ENCODE results near the gene MAP3K5. TPM values are rescaled to one million over a fixed set of nuclear protein-coding genes. Genes with fewer than 3 reads are reported as not detected.

MAP3K5 gene
- total RNA-seq, 1 donor from 2014 or later: 4.7 TPM

DNA sequence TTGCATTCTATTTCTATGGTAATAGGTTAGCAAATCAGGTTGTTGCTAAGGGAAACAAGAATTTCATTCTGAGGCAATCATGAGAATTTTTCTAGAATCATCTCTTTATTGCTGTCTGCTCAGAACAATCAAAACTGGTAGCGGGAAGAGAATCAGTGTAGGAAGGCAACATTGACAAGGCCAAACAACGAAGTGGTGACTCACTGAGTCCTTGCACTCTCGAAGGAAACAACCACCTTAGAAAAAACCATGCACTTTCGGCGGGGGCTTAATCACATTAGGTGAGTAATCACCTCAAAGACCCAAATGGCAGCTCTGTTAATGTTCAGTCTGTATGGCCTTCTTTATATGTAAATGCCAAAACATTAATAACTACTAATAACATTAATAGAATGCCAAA is 163.3 kb downstream of the MAP3K5 start:
- H3K36me3 Mint-ChIP-seq: no peaks in the 10 kb centered on the region
- no peak for DNase-seq (ENCODE audit: extremely low spot score, unreplicated experiment)
- H3K4me1 Mint-ChIP-seq (ENCODE audit: unreplicated experiment): no peaks in the 10 kb centered on the region

DNA sequence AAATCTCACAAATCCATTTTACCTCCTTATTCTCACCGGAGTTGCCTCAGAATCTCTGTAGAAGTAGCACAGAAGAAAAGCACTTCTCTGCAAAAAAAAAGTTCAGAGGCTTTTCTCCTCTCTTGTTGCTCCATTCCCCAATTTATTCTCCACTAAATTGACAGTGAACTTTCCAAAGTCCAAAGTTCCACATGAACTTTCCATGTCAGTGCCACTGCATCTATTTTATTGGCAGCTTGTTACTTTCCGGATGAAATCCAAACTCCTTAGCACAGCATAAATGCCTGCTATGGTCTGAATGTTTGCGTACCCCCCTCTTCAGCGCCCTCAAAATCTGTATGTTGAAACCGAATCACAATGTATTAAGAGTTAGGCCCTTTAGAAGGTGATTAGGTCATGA is 165.1 kb downstream of the MAP3K5 start:
- Mint-ChIP-seq H3K4me3 (no peak overlapping the region), H3K36me3 (no peaks in the 10 kb centered on the region), H3K27me3 (no peaks in the 10 kb centered on the region), H3K4me1 (ENCODE audit: unreplicated experiment) (no peaks in the 10 kb centered on the region), H3K9me3 (no peaks in the 10 kb centered on the region), H3K27ac (no peak overlapping the region)
- no peak for DNase-seq (ENCODE audit: extremely low spot score, unreplicated experiment)
- TF ChIP-seq, protein P1, sequence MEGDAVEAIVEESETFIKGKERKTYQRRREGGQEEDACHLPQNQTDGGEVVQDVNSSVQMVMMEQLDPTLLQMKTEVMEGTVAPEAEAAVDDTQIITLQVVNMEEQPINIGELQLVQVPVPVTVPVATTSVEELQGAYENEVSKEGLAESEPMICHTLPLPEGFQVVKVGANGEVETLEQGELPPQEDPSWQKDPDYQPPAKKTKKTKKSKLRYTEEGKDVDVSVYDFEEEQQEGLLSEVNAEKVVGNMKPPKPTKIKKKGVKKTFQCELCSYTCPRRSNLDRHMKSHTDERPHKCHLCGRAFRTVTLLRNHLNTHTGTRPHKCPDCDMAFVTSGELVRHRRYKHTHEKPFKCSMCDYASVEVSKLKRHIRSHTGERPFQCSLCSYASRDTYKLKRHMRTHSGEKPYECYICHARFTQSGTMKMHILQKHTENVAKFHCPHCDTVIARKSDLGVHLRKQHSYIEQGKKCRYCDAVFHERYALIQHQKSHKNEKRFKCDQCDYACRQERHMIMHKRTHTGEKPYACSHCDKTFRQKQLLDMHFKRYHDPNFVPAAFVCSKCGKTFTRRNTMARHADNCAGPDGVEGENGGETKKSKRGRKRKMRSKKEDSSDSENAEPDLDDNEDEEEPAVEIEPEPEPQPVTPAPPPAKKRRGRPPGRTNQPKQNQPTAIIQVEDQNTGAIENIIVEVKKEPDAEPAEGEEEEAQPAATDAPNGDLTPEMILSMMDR (conservative IDR thresholded peaks at IDR 0.05): no peak

More for the DNA sequence above, 163.3 kb downstream of the MAP3K5 start:
- Mint-ChIP-seq H3K4me3 (no peak overlapping the region), H3K27me3 (no peaks in the 10 kb centered on the region), H3K27ac (no peak overlapping the region), H3K9me3 (no peaks in the 10 kb centered on the region)
- TF ChIP-seq, protein P1 (conservative IDR thresholded peaks at IDR 0.05): no peak

DNA sequence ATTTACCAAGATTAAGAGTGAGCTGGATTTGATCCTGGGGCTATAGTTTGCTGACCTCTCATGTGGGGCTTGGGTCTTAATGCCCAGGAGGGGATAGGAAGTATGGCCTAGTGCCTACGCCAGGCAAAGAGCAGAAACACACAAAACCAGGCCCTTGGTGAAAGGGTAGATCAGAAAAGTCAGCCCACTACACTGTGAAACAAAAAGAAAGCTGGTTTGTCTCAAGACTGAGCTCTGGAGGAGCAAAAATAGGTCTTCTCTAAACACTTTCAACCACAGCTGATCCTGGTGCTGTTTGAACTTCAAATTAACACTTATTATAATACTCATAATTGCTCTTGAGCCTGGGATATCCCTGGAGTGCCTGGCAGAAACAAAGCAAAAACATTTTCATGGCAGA is 167.0 kb downstream of the MAP3K5 start:
- DNase-seq (ENCODE audit: extremely low spot score, unreplicated experiment): no peak
- Mint-ChIP-seq H3K9me3 (no peaks in the 10 kb centered on the region), H3K27me3 (no peaks in the 10 kb centered on the region), H3K4me1 (ENCODE audit: unreplicated experiment) (no peaks in the 10 kb centered on the region), H3K4me3 (no peak overlapping the region), H3K36me3 (no peaks in the 10 kb centered on the region), H3K27ac (no peak overlapping the region)
- TF ChIP-seq, protein P1 (conservative IDR thresholded peaks at IDR 0.05): no peak

DNA sequence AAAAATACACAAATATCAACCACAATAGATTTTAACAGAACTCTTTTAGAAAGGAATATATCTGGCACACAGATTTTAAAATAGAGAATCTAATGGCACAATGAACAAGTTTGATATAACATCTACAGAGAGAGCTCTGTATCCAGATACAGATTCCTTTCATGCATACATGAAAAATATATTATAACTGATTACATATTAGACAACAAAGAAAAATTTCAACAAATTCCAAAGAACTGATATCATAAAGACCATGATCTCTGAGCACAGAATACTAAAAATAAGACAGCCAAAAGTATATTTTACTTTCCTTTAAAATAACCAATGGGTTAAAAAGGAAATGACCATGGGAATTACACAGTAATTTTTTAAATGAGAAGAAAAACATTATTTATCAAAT is 167.9 kb downstream of the MAP3K5 start:
- H3K4me1 Mint-ChIP-seq (ENCODE audit: unreplicated experiment): no peaks in the 10 kb centered on the region
- H3K27me3 Mint-ChIP-seq: no peaks in the 10 kb centered on the region
- H3K4me3 Mint-ChIP-seq: no peak overlapping the region
- H3K36me3 Mint-ChIP-seq: peaks cover 5% of the 10 kb centered on the region
- no peak for DNase-seq (ENCODE audit: extremely low spot score, unreplicated experiment)
- no peaks in the 10 kb centered on the region for H3K9me3 Mint-ChIP-seq
- TF ChIP-seq, protein P1 (conservative IDR thresholded peaks at IDR 0.05): no peak
- no peak overlapping the region for H3K27ac Mint-ChIP-seq

DNA sequence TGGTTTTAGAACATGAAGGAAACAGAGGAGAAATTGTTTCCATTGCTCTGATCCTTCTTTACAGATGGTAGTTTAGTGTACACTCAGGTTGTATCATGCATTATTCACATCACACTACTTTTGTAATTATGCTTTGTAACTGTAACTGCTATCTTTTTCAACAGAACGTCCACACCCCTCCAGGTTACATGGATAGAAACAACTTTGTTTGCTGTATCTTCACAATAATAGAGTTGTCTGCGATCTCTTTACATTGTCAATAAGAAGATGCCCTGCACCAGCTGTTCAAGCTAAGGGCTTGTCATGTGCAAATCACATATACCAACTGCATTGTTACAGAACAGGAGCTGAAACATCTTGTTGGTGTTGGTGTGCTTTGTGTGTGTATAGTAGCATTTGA is 174.2 kb downstream of the MAP3K5 start:
- H3K4me1 Mint-ChIP-seq (ENCODE audit: unreplicated experiment): no peaks in the 10 kb centered on the region
- no peaks in the 10 kb centered on the region for H3K27me3 Mint-ChIP-seq
- H3K9me3 Mint-ChIP-seq: no peaks in the 10 kb centered on the region
- TF ChIP-seq, protein P1 (conservative IDR thresholded peaks at IDR 0.05): no peak
- peaks cover 5% of the 10 kb centered on the region for H3K36me3 Mint-ChIP-seq
- no peak overlapping the region for H3K4me3 Mint-ChIP-seq
- DNase-seq (ENCODE audit: extremely low spot score, unreplicated experiment): no peak
- no peak overlapping the region for H3K27ac Mint-ChIP-seq

DNA sequence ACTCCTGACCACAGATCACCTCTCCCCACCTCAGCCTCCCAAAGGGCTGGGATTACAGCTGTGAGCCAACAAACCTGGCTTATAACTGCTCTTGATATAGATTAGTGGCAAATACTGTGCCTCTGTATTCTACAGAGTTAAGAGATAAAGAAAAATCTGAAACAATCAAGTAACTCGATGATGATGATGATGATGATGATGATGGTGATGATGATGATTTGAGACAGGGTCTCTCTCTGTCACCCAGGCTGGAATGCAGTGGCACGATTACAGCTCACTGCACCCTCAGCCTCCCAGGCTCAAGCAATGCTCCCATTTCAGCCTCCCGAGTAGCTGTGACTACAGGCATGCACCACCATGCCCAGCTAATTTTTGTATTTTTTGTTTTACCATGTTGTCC is 175.8 kb downstream of the MAP3K5 start:
- no peaks in the 10 kb centered on the region for H3K27me3 Mint-ChIP-seq
- peaks cover 5% of the 10 kb centered on the region for H3K36me3 Mint-ChIP-seq
- H3K27ac Mint-ChIP-seq: no peak overlapping the region
- no peak for DNase-seq (ENCODE audit: extremely low spot score, unreplicated experiment)
- TF ChIP-seq, protein P1 (conservative IDR thresholded peaks at IDR 0.05): no peak
- H3K9me3 Mint-ChIP-seq: no peaks in the 10 kb centered on the region
- H3K4me1 Mint-ChIP-seq (ENCODE audit: unreplicated experiment): no peaks in the 10 kb centered on the region
- no peak overlapping the region for H3K4me3 Mint-ChIP-seq

Data from type B pancreatic cell (in vitro differentiated cells).